Loucy (cell line): ENCODE data around the gene USHBP1.
A peak's percentile ranks its signal among the peaks of the same experiment; 100 is the strongest.

Source experiments
- H2AFZ ChIP-seq: fragments of 200-600 bp; sonication (generic); 2 replicates; pipeline ENCODE4 v1.6.0; 2016; ENCODE audit warnings: antibody characterized with exemption, mild to moderate bottlenecking, low read length, moderate library complexity
- H3F3A ChIP-seq: fragments of 200-600 bp; 2 replicates; pipeline ENCODE4 v1.6.0; 2016; ENCODE audit warnings: antibody characterized with exemption, low read depth, mild to moderate bottlenecking
- H3K27me3 ChIP-seq: fragments of 200-600 bp; sonication (generic); 2 replicates; pipeline ENCODE4 v1.6.1; 2014; ENCODE audit warnings: low read length, mild to moderate bottlenecking; ENCODE audit not compliant: insufficient read depth, poor library complexity, severe bottlenecking
- H3K36me3 ChIP-seq: fragments of 200-600 bp; sonication (generic); 2 replicates; pipeline ENCODE4 v1.6.1; 2016; ENCODE audit warnings: low read length; ENCODE audit not compliant: insufficient read depth
- H3K4me1 ChIP-seq: fragments of 200-600 bp; sonication (generic); 2 replicates; pipeline ENCODE4 v1.5.1; 2014; ENCODE audit warnings: low read length, mild to moderate bottlenecking; ENCODE audit not compliant: insufficient read depth, poor library complexity, severe bottlenecking
- H3K4me2 ChIP-seq: fragments of 200-600 bp; sonication (generic); 2 replicates; pipeline ENCODE4 v1.6.0; 2014; ENCODE audit warnings: antibody characterized with exemption, low read length, low read depth, mild to moderate bottlenecking; ENCODE audit not compliant: poor library complexity, severe bottlenecking
- H3K4me3 ChIP-seq: fragments of 200-600 bp; sonication (generic); 2 replicates; pipeline ENCODE4 v1.5.1; 2014; ENCODE audit warnings: low read length, mild to moderate bottlenecking, mixed read lengths; ENCODE audit not compliant: poor library complexity, severe bottlenecking
- H3K79me2 ChIP-seq: fragments of 200-600 bp; sonication (generic); 2 replicates; pipeline ENCODE4 v1.6.1; 2014; ENCODE audit warnings: low read length; ENCODE audit not compliant: insufficient read depth
- H3K9ac ChIP-seq: fragments of 200-600 bp; sonication (generic); 2 replicates; pipeline ENCODE4 v1.6.0; 2014; ENCODE audit warnings: mild to moderate bottlenecking, low read depth, low read length, moderate library complexity; ENCODE audit not compliant: poor library complexity, severe bottlenecking
- H3K9me2 ChIP-seq: fragments of 200-600 bp; sonication (generic); replicated peaks from 2 replicates; pipeline ENCODE4 v1.6.1; 2016; ENCODE audit warnings: low read depth, low read length, mixed read lengths
- H3K9me3 ChIP-seq: fragments of 200-600 bp; sonication (generic); 2 replicates; pipeline ENCODE4 v1.6.1; 2014; ENCODE audit warnings: mild to moderate bottlenecking, antibody characterized with exemption, low read length, low read depth; ENCODE audit not compliant: insufficient read depth
- H4K20me1 ChIP-seq: fragments of 200-600 bp; sonication (generic); 2 replicates; pipeline ENCODE4 v1.6.0; 2014; ENCODE audit warnings: antibody characterized with exemption, low read length, mild to moderate bottlenecking; ENCODE audit not compliant: insufficient read depth, poor library complexity, severe bottlenecking
- EZH2phosphoT487 ChIP-seq: fragments of 200-600 bp; IDR thresholded peaks from 2 replicates; pipeline ENCODE4 v1.6.1; 2018; ENCODE audit warnings: antibody characterized with exemption, mild to moderate bottlenecking, moderate library complexity, borderline replicate concordance
- TF ChIP-seq, protein P1 (sequence below): fragments of 200-600 bp; sonication (generic); conservative IDR thresholded peaks from 2 replicates; pipeline ENCODE4 v1.5.1; 2014; ENCODE audit warnings: mild to moderate bottlenecking, antibody characterized with exemption, low read length

USHBP1 gene

DNA sequence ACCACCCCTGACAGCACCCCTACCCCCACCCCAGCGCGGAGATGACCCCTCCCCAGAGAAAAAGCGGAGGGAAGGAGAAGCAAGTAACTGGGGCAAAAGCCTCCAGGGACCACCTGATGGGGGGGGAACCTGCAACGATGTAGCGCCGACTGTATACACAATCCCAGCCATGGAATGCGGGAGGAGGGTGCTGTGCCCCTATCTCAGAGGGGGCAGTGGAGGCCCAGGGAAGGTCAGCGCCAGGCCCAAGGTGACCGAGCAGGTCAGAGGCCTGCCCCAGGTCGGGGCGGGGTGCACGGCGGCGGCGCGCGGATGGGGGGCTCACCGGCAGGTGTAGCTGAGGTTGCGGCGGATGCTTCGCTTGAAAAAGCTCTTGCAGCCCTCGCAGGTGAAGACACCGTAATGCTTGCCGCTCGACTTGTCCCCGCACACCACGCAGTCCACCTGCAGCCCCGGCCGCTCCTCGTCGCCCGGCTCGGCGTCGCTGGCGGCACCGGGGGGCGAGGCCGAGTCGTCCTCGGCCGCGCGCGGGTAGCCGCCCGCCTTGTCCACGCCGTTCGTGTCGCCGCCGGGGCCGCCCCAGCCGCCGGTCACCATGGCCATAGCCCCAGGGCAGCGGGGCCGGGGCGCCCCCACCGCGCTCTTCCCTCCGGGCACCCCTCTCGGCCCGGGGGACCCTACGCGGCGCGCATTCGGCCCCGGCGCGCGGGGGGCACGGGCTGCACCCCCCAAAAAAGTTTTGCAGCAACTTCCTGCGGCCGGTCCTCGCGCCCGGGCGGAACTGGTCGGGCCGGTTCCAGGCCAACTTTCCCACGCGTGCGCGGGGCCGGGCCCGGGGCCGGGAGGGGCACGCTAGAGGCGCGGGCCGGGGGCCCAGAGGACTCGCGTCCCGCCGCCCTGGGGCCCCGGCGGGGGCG, 19.7 kb downstream of the USHBP1 start:
- H3K79me2 ChIP-seq, result peaks cover 52% of the 10 kb centered on the region
- no peaks in the 10 kb centered on the region for H3K9me2 ChIP-seq
- peaks cover 41% of the 10 kb centered on the region for H3K4me1 ChIP-seq
- H3K4me3 ChIP-seq, result peak overlapping the region; percentile 74
- H3K9me3 ChIP-seq, result no peaks in the 10 kb centered on the region
- H3K27me3 ChIP-seq, result no peaks in the 10 kb centered on the region
- H2AFZ ChIP-seq, result no peak overlapping the region
- H3F3A ChIP-seq, result no peaks in the 10 kb centered on the region
- H4K20me1 ChIP-seq, result peaks cover 26% of the 10 kb centered on the region
- peak overlapping the region; percentile 65 for H3K9ac ChIP-seq
- H3K36me3 ChIP-seq, result no peaks in the 10 kb centered on the region
- peak overlapping the region; percentile 86 for H3K4me2 ChIP-seq
- TF ChIP-seq, protein P1, sequence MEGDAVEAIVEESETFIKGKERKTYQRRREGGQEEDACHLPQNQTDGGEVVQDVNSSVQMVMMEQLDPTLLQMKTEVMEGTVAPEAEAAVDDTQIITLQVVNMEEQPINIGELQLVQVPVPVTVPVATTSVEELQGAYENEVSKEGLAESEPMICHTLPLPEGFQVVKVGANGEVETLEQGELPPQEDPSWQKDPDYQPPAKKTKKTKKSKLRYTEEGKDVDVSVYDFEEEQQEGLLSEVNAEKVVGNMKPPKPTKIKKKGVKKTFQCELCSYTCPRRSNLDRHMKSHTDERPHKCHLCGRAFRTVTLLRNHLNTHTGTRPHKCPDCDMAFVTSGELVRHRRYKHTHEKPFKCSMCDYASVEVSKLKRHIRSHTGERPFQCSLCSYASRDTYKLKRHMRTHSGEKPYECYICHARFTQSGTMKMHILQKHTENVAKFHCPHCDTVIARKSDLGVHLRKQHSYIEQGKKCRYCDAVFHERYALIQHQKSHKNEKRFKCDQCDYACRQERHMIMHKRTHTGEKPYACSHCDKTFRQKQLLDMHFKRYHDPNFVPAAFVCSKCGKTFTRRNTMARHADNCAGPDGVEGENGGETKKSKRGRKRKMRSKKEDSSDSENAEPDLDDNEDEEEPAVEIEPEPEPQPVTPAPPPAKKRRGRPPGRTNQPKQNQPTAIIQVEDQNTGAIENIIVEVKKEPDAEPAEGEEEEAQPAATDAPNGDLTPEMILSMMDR, result no peak
- no peak for TF ChIP-seq EZH2phosphoT487

GRCh38 chr19:17243830-17244617, 20.5 kb downstream of the USHBP1 start:
- H3K79me2 ChIP-seq, result peaks cover 52% of the 10 kb centered on the region
- H3K9ac ChIP-seq, result peak overlapping the region; percentile 65
- H3K9me3 ChIP-seq, result no peaks in the 10 kb centered on the region
- peak overlapping the region; percentile 74 for H3K4me3 ChIP-seq
- H3F3A ChIP-seq, result no peaks in the 10 kb centered on the region
- no peaks in the 10 kb centered on the region for H3K9me2 ChIP-seq
- no peak overlapping the region for H2AFZ ChIP-seq
- no peaks in the 10 kb centered on the region for H3K36me3 ChIP-seq
- H4K20me1 ChIP-seq, result peaks cover 26% of the 10 kb centered on the region
- H3K4me2 ChIP-seq, result peak overlapping the region; percentile 86
- H3K4me1 ChIP-seq, result peaks cover 41% of the 10 kb centered on the region
- no peak for TF ChIP-seq EZH2phosphoT487
- TF ChIP-seq, protein P1, result no peak
- H3K27me3 ChIP-seq, result no peaks in the 10 kb centered on the region

GRCh38 chr19:17243211-17243829, 21.2 kb downstream of the USHBP1 start:
- H3F3A ChIP-seq, result no peaks in the 10 kb centered on the region
- H3K9me3 ChIP-seq, result no peaks in the 10 kb centered on the region
- peaks cover 52% of the 10 kb centered on the region for H3K79me2 ChIP-seq
- H4K20me1 ChIP-seq, result peaks cover 26% of the 10 kb centered on the region
- peak overlapping the region; percentile 86 for H3K4me2 ChIP-seq
- H3K27me3 ChIP-seq, result no peaks in the 10 kb centered on the region
- H3K9me2 ChIP-seq, result no peaks in the 10 kb centered on the region
- peak overlapping the region; percentile 74 for H3K4me3 ChIP-seq
- H2AFZ ChIP-seq, result no peak overlapping the region
- H3K9ac ChIP-seq, result peak overlapping the region; percentile 65
- no peak for TF ChIP-seq EZH2phosphoT487
- TF ChIP-seq, protein P1, result no peak
- H3K4me1 ChIP-seq, result peaks cover 41% of the 10 kb centered on the region
- no peaks in the 10 kb centered on the region for H3K36me3 ChIP-seq
